ENCODE data around the gene SPSB1. TPM values are rescaled to one million over a fixed set of nuclear protein-coding genes. Genes with fewer than 3 reads are reported as not detected.

Gene SPSB1
- total RNA-seq, 2 donors from 2014 or later: 107 to 171 TPM

DNA sequence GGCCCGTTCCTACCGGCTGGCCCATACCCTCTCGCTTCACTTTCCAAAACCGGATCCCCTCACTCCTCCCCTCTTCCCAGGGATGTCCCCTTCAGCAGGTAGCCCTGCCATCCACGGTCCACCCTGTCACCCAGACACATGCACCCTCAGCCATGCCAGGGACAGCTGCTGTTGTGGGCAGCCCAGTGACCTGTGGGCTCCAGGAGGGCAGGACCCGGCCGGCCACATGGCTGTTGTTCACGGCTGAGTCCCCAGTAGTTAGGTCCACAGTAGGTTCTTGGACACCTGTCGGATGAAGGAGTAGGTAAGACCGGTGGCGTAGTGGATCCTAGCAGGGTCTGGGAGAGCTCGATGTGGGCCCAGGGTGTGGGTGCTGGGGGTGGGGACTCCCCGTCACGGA is 12.5 kb downstream of the SPSB1 start:
- no peak for ATAC-seq (ENCODE audit: insufficient number of reproducible peaks, low FRiP score, low read depth)
- TF ChIP-seq, protein P1, sequence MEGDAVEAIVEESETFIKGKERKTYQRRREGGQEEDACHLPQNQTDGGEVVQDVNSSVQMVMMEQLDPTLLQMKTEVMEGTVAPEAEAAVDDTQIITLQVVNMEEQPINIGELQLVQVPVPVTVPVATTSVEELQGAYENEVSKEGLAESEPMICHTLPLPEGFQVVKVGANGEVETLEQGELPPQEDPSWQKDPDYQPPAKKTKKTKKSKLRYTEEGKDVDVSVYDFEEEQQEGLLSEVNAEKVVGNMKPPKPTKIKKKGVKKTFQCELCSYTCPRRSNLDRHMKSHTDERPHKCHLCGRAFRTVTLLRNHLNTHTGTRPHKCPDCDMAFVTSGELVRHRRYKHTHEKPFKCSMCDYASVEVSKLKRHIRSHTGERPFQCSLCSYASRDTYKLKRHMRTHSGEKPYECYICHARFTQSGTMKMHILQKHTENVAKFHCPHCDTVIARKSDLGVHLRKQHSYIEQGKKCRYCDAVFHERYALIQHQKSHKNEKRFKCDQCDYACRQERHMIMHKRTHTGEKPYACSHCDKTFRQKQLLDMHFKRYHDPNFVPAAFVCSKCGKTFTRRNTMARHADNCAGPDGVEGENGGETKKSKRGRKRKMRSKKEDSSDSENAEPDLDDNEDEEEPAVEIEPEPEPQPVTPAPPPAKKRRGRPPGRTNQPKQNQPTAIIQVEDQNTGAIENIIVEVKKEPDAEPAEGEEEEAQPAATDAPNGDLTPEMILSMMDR (IDR thresholded peaks at IDR 0.05): no peak
- no peak for DNase-seq (ENCODE audit: low spot score)
- no peak overlapping the region for H3K4me3 ChIP-seq
- H3K27ac ChIP-seq: peak overlapping the region in 1 of 2 donors; percentile 25
- H3K36me3 ChIP-seq: no peaks in the 10 kb centered on the region
- no peaks in the 10 kb centered on the region for H3K9me3 ChIP-seq
- H3K27me3 ChIP-seq (replicated peaks; ENCODE audit: insufficient read depth): no peaks in the 10 kb centered on the region
- H3K4me1 ChIP-seq (ENCODE audit: control insufficient read depth in 1 of 2, low read depth in 2 of 2): peaks cover 42 to 95% of the 10 kb centered on the region in 2 donors

DNA sequence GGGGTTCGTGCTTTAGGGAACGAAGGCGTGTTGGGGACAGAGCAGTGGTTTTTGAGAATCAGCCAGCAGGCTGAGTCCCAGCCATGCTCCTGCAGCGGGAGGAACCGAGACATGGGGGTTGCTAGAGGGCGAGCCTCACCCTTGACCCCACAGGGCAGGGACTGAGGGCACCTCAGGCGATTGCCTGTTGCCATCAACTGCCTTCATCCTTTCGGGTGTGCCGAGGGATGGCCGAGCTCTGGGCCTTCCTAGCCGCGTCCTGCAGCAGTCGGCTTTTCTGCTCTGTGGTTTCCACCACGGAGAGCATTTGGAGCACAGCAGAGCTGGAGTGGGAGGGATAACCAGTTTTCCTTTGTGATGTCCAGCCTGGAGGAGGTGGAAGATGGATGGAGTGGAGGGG is 13.3 kb downstream of the SPSB1 start:
- H3K27ac ChIP-seq: no peak overlapping the region
- H3K4me1 ChIP-seq (ENCODE audit: control insufficient read depth in 1 of 2, low read depth in 2 of 2): peaks cover 44 to 95% of the 10 kb centered on the region in 2 donors
- H3K9me3 ChIP-seq: no peaks in the 10 kb centered on the region
- H3K36me3 ChIP-seq: no peaks in the 10 kb centered on the region
- peak overlapping the region; percentile 12 for H3K4me3 ChIP-seq
- ATAC-seq (ENCODE audit: insufficient number of reproducible peaks, low FRiP score, low read depth) (no peak), DNase-seq (ENCODE audit: low spot score) (no peak)
- TF ChIP-seq, protein P1 (IDR thresholded peaks at IDR 0.05): no peak
- H3K27me3 ChIP-seq (replicated peaks; ENCODE audit: insufficient read depth): no peaks in the 10 kb centered on the region

- DNase-seq (ENCODE audit: low spot score): no peak
- no peak for ATAC-seq (ENCODE audit: insufficient number of reproducible peaks, low FRiP score, low read depth)
- Histone ChIP-seq H3K36me3 (no peaks in the 10 kb centered on the region), H3K27me3 (replicated peaks; ENCODE audit: insufficient read depth) (no peaks in the 10 kb centered on the region), H3K4me1 (ENCODE audit: control insufficient read depth in 1 of 2, low read depth in 2 of 2) (peaks cover 47 to 94% of the 10 kb centered on the region in 2 donors), H3K27ac (no peak overlapping the region), H3K9me3 (no peaks in the 10 kb centered on the region), H3K4me3 (no peak overlapping the region)
- TF ChIP-seq, protein P1 (IDR thresholded peaks at IDR 0.05): no peak
These were observed 14.6 kb downstream of the SPSB1 start for GRCh38 chr1:9307303-9307702.

- H3K4me1 ChIP-seq (ENCODE audit: control insufficient read depth in 1 of 2, low read depth in 2 of 2): peaks cover 40 to 95% of the 10 kb centered on the region in 2 donors
- DNase-seq (ENCODE audit: low spot score) (no peak), ATAC-seq (ENCODE audit: insufficient number of reproducible peaks, low FRiP score, low read depth) (no peak)
These were observed 15.6 kb downstream of the SPSB1 start for GRCh38 chr1:9308236-9308785.

GRCh38 chr1:9309080-9309479 is 16.4 kb downstream of the SPSB1 start:
- DNase-seq (ENCODE audit: low spot score): no peak
- no peak for ATAC-seq (ENCODE audit: insufficient number of reproducible peaks, low FRiP score, low read depth)
- no peak overlapping the region for H3K4me3 ChIP-seq
- H3K9me3 ChIP-seq: no peaks in the 10 kb centered on the region
- H3K27me3 ChIP-seq (replicated peaks; ENCODE audit: insufficient read depth): no peaks in the 10 kb centered on the region
- H3K4me1 ChIP-seq (ENCODE audit: control insufficient read depth in 1 of 2, low read depth in 2 of 2): peaks cover 32 to 95% of the 10 kb centered on the region in 2 donors
- H3K36me3 ChIP-seq: no peaks in the 10 kb centered on the region
- no peak overlapping the region for H3K27ac ChIP-seq
- TF ChIP-seq, protein P1 (IDR thresholded peaks at IDR 0.05): no peak

More at GRCh38 chr1:9308236-9308785, 15.6 kb downstream of the SPSB1 start:
- no peaks in the 10 kb centered on the region for H3K9me3 ChIP-seq
- no peaks in the 10 kb centered on the region for H3K27me3 ChIP-seq (replicated peaks; ENCODE audit: insufficient read depth)
- TF ChIP-seq, protein P1 (IDR thresholded peaks at IDR 0.05): no peak
- H3K36me3 ChIP-seq: no peaks in the 10 kb centered on the region
- H3K27ac ChIP-seq: no peak overlapping the region
- no peak overlapping the region for H3K4me3 ChIP-seq

All from thoracic aorta (tissue), 2 donors.